Bone marrow (tissue), 2 donors: ENCODE results near the gene KIF11.

ENCODE experiments used
- DNase-seq, 2 donors: peaks; one replicate each; lab custom pipeline; 2025; lab: John Stamatoyannopoulos, UW

KIF11 gene

DNA sequence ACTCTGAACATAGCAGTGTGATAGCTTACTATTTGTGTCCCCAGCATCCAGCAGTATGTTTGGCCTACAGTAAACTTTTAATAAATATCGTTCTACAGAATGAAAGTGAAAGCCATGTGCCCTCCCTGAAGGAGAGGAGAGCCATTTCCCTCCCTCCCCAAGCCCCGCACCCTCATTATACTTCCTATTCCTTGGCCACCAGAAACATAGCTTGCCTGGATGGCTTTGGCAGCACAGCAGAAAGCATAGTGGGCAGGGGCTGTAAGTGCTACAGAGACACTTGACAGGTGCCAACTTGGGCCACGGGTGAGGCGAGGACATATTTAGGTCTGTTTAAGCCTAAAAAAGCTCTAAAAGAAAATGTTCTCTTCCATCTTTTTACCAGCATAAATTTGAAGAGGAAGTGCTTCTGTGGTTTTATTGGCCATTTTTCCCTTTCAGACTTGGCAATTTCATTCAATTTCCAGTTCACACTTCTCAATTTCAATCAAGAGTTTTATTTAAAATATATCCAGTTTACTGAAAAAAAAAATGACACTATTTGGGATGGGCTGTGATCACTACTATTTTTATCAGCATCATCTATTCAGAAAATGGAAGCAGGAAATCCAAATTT lies 109.5 kb downstream of the KIF11 start:
- peak in 1 of 2 donors; percentile 49 for DNase-seq
